Osteocyte (in vitro differentiated cells): ENCODE data around the gene PRKN. TPM values are rescaled to one million over a fixed set of nuclear protein-coding genes. Genes with fewer than 3 reads are reported as not detected.

Experiments
- DNase-seq: peaks from one replicate; pipeline ENCODE4 v3.0.0; 2021; ENCODE audit warnings: mixed read lengths; ENCODE audit not compliant: unreplicated experiment; ENCODE audit errors: extremely low spot score
- H3K27ac Mint-ChIP-seq: one replicate; pipeline ENCODE4 v1.8.0; 2021; ENCODE audit warnings: mild to moderate bottlenecking, mixed read lengths; ENCODE audit not compliant: unreplicated experiment
- H3K27me3 Mint-ChIP-seq: one replicate; pipeline ENCODE4 v1.8.0; 2021; ENCODE audit warnings: mixed read lengths; ENCODE audit not compliant: unreplicated experiment
- H3K36me3 Mint-ChIP-seq: one replicate; pipeline ENCODE4 v1.8.0; 2021; ENCODE audit warnings: mixed read lengths; ENCODE audit not compliant: unreplicated experiment
- H3K4me1 Mint-ChIP-seq: one replicate; pipeline ENCODE4 v1.8.0; 2021; ENCODE audit warnings: mixed read lengths; ENCODE audit not compliant: unreplicated experiment
- H3K4me3 Mint-ChIP-seq: one replicate; pipeline ENCODE4 v1.8.0; 2021; ENCODE audit warnings: mild to moderate bottlenecking, moderate library complexity, mixed read lengths; ENCODE audit not compliant: unreplicated experiment
- H3K9me3 Mint-ChIP-seq: one replicate; pipeline ENCODE4 v1.8.0; 2021; ENCODE audit warnings: mixed read lengths; ENCODE audit not compliant: unreplicated experiment
- CTCF ChIP-seq: fragments of 200-600 bp; sonication (generic); IDR thresholded peaks from 2 replicates; pipeline ENCODE4 v1.5.0; 2021; ENCODE audit warnings: antibody characterized with exemption, mild to moderate bottlenecking, moderate library complexity
- total RNA-seq: library from RNA; stranded (reverse); gene quantifications from 2 replicates; pipeline ENCODE4 v1.2.1, GENCODE V29; 2021

PRKN gene
- total RNA-seq, 1 donor from 2014 or later: 13.4 TPM

GRCh38 chr6:162245830-162246420 is 481.6 kb downstream of the PRKN start:
- TF ChIP-seq CTCF: no peak
- H3K27me3 Mint-ChIP-seq: no peaks in the 10 kb centered on the region
- H3K36me3 Mint-ChIP-seq: peaks cover 4% of the 10 kb centered on the region
- DNase-seq: no peak
- H3K27ac Mint-ChIP-seq: no peak overlapping the region
- peaks cover 3% of the 10 kb centered on the region for H3K9me3 Mint-ChIP-seq
- no peak overlapping the region for H3K4me3 Mint-ChIP-seq
- no peaks in the 10 kb centered on the region for H3K4me1 Mint-ChIP-seq

GRCh38 chr6:162244031-162244430 is 483.5 kb downstream of the PRKN start:
- DNase-seq: no peak
- no peak overlapping the region for H3K27ac Mint-ChIP-seq
- H3K4me3 Mint-ChIP-seq: no peak overlapping the region
- no peaks in the 10 kb centered on the region for H3K4me1 Mint-ChIP-seq
- no peaks in the 10 kb centered on the region for H3K27me3 Mint-ChIP-seq
- no peak for TF ChIP-seq CTCF
- H3K9me3 Mint-ChIP-seq: no peaks in the 10 kb centered on the region
- H3K36me3 Mint-ChIP-seq: peaks cover 1% of the 10 kb centered on the region

- no peaks in the 10 kb centered on the region for H3K27me3 Mint-ChIP-seq
- no peak for TF ChIP-seq CTCF
- H3K27ac Mint-ChIP-seq: no peak overlapping the region
- DNase-seq: no peak
- no peaks in the 10 kb centered on the region for H3K9me3 Mint-ChIP-seq
- H3K36me3 Mint-ChIP-seq: peaks cover 1% of the 10 kb centered on the region
- H3K4me3 Mint-ChIP-seq: no peak overlapping the region
- no peaks in the 10 kb centered on the region for H3K4me1 Mint-ChIP-seq
These were observed 484.7 kb downstream of the PRKN start for GRCh38 chr6:162242915-162243314.

- Mint-ChIP-seq H3K9me3 (no peaks in the 10 kb centered on the region), H3K4me3 (no peak overlapping the region), H3K36me3 (no peaks in the 10 kb centered on the region), H3K4me1 (no peaks in the 10 kb centered on the region), H3K27me3 (no peaks in the 10 kb centered on the region), H3K27ac (no peak overlapping the region)
- no peak for TF ChIP-seq CTCF
- no peak for DNase-seq
These were observed 488.2 kb downstream of the PRKN start for GRCh38 chr6:162239330-162239729.

GRCh38 chr6:162238675-162239074 is 488.9 kb downstream of the PRKN start:
- Mint-ChIP-seq H3K27me3 (no peaks in the 10 kb centered on the region), H3K4me3 (no peak overlapping the region), H3K9me3 (no peaks in the 10 kb centered on the region), H3K36me3 (no peaks in the 10 kb centered on the region), H3K4me1 (no peaks in the 10 kb centered on the region), H3K27ac (no peak overlapping the region)
- DNase-seq: no peak
- no peak for TF ChIP-seq CTCF
